Smooth muscle cell (in vitro differentiated cells): ENCODE results near the gene BLTP3B. TPM values are rescaled to one million over a fixed set of nuclear protein-coding genes. Genes with fewer than 3 reads are reported as not detected.

Experiments used
- DNase-seq: peaks from one replicate; lab custom pipeline; 2025; ENCODE audit not compliant: unreplicated experiment; lab: John Stamatoyannopoulos, UW
- H2AFZ ChIP-seq: fragments of 200-600 bp; sonication (generic); 2 replicates; pipeline ENCODE4 v1.6.0; 2016; ENCODE audit warnings: antibody characterized with exemption, low read depth, mild to moderate bottlenecking
- H3F3A ChIP-seq: fragments of 200-600 bp; sonication (generic); 2 replicates; pipeline ENCODE4 v1.6.0; 2017; ENCODE audit warnings: antibody characterized with exemption, low read depth
- H3K27ac ChIP-seq: fragments of 200-600 bp; sonication (generic); 2 replicates; pipeline ENCODE4 v1.5.1; 2016; ENCODE audit warnings: low read depth, mild to moderate bottlenecking
- H3K27me3 ChIP-seq: fragments of 200-600 bp; sonication (generic); 2 replicates; pipeline ENCODE4 v1.6.1; 2016; ENCODE audit warnings: low read depth, mild to moderate bottlenecking
- H3K36me3 ChIP-seq: fragments of 200-600 bp; sonication (generic); 2 replicates; pipeline ENCODE4 v1.5.1; 2016; ENCODE audit warnings: low read depth
- H3K4me1 ChIP-seq: fragments of 200-600 bp; sonication (generic); 2 replicates; pipeline ENCODE4 v1.5.1; 2016; ENCODE audit warnings: low read depth
- H3K4me2 ChIP-seq: fragments of 200-600 bp; sonication (generic); 2 replicates; pipeline ENCODE4 v1.6.0; 2016; ENCODE audit warnings: mild to moderate bottlenecking
- H3K4me3 ChIP-seq: fragments of 200-600 bp; sonication (generic); 2 replicates; pipeline ENCODE4 v1.5.1; 2016; ENCODE audit warnings: mild to moderate bottlenecking
- H3K79me2 ChIP-seq: fragments of 200-600 bp; sonication (generic); 2 replicates; pipeline ENCODE4 v1.6.0; 2016; ENCODE audit warnings: low read depth, mild to moderate bottlenecking
- H3K9ac ChIP-seq: fragments of 200-600 bp; sonication (generic); 2 replicates; pipeline ENCODE4 v1.6.0; 2016; ENCODE audit warnings: low read depth
- H3K9me3 ChIP-seq: fragments of 200-600 bp; sonication (generic); replicated peaks from 2 replicates; pipeline ENCODE4 v1.5.1; 2016; ENCODE audit warnings: low read depth
- H4K20me1 ChIP-seq: fragments of 200-600 bp; sonication (generic); 2 replicates; pipeline ENCODE4 v1.6.0; 2016; ENCODE audit warnings: low read depth
- CTCF ChIP-seq: fragments of 200-600 bp; sonication (generic); IDR thresholded peaks from 2 replicates; pipeline ENCODE4 v1.5.1; 2017; ENCODE audit warnings: borderline replicate concordance, mild to moderate bottlenecking, antibody characterized with exemption; ENCODE audit not compliant: insufficient read depth, poor library complexity, severe bottlenecking
- WGBS: methylation state at CpG from one replicate; pipeline ENCODE4 v1.1.7; 2016; ENCODE audit warnings: low lambda C conversion rate; 5-methylcytosine and 5-hydroxymethylcytosine counted together
- polyA plus RNA-seq: library from polyadenylated mRNA; unstranded; fragments of >200 nt; fragmentation: Nextera tagmentation; extraction: Ambion mirVana; gene quantifications from 2 replicates; pipeline ENCODE4 v1.2.1, GENCODE V29; 2016
- total RNA-seq: library from RNA; depleted of rRNA; stranded (reverse); fragments of >200 nt; gene quantifications from 2 replicates; pipeline ENCODE4 v1.2.3, GENCODE V29; 2014

Gene BLTP3B
- total and polyA plus RNA-seq, 2 experiments from 2014 or later = 8.5 to 34.0 TPM

- H2AFZ ChIP-seq = no peak overlapping the region
- DNase-seq = no peak
These were observed 30.4 kb upstream of the BLTP3B start for GRCh38 chr12:100173111-100173510.

GRCh38 chr12:100171248-100171647 is 28.6 kb upstream of the BLTP3B start:
- Histone ChIP-seq H3K36me3 (no peaks in the 10 kb centered on the region), H3K9ac (no peak overlapping the region), H3K4me3 (no peak overlapping the region), H3F3A (no peaks in the 10 kb centered on the region), H2AFZ (no peak overlapping the region), H3K79me2 (no peaks in the 10 kb centered on the region), H3K9me3 (no peaks in the 10 kb centered on the region), H3K4me2 (no peak overlapping the region), H4K20me1 (no peaks in the 10 kb centered on the region), H3K27me3 (no peaks in the 10 kb centered on the region), H3K4me1 (no peaks in the 10 kb centered on the region), H3K27ac (no peak overlapping the region)
- no peak for DNase-seq
- no peak for TF ChIP-seq CTCF

More at GRCh38 chr12:100173111-100173510, 30.4 kb upstream of the BLTP3B start:
- Histone ChIP-seq H4K20me1 (no peaks in the 10 kb centered on the region), H3K27ac (no peak overlapping the region), H3K9me3 (no peaks in the 10 kb centered on the region), H3K36me3 (no peaks in the 10 kb centered on the region), H3K4me3 (no peak overlapping the region), H3K4me1 (no peaks in the 10 kb centered on the region), H3K9ac (no peak overlapping the region), H3K27me3 (no peaks in the 10 kb centered on the region), H3K79me2 (no peaks in the 10 kb centered on the region), H3K4me2 (no peak overlapping the region), H3F3A (no peaks in the 10 kb centered on the region)
- WGBS = 87% methylated on average over 6 of the region's 6 CpGs
- no peak for TF ChIP-seq CTCF

GRCh38 chr12:100170313-100170858 is 27.7 kb upstream of the BLTP3B start:
- Histone ChIP-seq H3K9me3 (no peaks in the 10 kb centered on the region), H4K20me1 (no peaks in the 10 kb centered on the region), H2AFZ (no peak overlapping the region), H3K27me3 (no peaks in the 10 kb centered on the region), H3K27ac (no peak overlapping the region), H3K4me3 (no peak overlapping the region), H3F3A (no peaks in the 10 kb centered on the region), H3K79me2 (no peaks in the 10 kb centered on the region), H3K36me3 (no peaks in the 10 kb centered on the region), H3K4me2 (no peak overlapping the region), H3K9ac (no peak overlapping the region), H3K4me1 (no peaks in the 10 kb centered on the region)
- no peak for DNase-seq
- TF ChIP-seq CTCF = no peak
- WGBS = 87% methylated on average over 7 of the region's 7 CpGs

GRCh38 chr12:100169345-100169744 is 26.7 kb upstream of the BLTP3B start:
- no peaks in the 10 kb centered on the region for H3K79me2 ChIP-seq
- no peak overlapping the region for H3K27ac ChIP-seq
- H3K4me3 ChIP-seq = no peak overlapping the region
- no peaks in the 10 kb centered on the region for H3F3A ChIP-seq
- 88% methylated on average over 9 of the region's 9 CpGs for WGBS
- no peaks in the 10 kb centered on the region for H4K20me1 ChIP-seq
- H3K4me1 ChIP-seq = no peaks in the 10 kb centered on the region
- no peak overlapping the region for H2AFZ ChIP-seq
- TF ChIP-seq CTCF = no peak
- DNase-seq = no peak
- no peak overlapping the region for H3K9ac ChIP-seq
- no peaks in the 10 kb centered on the region for H3K27me3 ChIP-seq
- H3K9me3 ChIP-seq = no peaks in the 10 kb centered on the region
- no peaks in the 10 kb centered on the region for H3K36me3 ChIP-seq
- H3K4me2 ChIP-seq = no peak overlapping the region
